ENCODE measurements around the gene HSPBP1. TPM values are rescaled to one million over a fixed set of nuclear protein-coding genes. Genes with fewer than 3 reads are reported as not detected.

The HSPBP1 gene
- total RNA-seq, 1 experiment from 2014 or later, result 63.0 TPM

DNA sequence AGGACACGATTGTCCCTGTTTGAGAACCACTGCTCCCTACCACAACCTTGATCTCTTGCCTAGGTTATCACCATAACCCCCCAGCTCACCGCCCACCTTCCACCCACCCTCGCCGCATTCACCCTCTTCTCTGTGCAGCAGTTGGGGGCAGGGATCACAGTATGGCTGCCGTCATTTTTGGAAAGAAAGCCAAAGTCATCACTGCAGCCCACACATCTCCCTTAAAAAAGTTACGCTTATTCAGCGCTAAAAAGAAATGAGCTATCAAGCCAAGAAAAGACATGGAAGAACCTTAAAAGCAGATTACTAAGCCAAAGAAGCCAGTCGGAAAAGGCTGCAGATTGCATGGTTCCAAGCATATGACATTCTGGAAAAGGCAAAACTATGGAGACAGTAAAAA is 10.6 kb downstream of the HSPBP1 start:
- RAD21 ChIA-PET (ENCODE audit: low non-redundant PET in 1 of 2, low total read pairs in 2 of 2, uncharacterized antibody in 2 of 2, unreplicated experiment in 2 of 2), result no interaction called here
- Histone ChIP-seq H3K4me2 (ENCODE audit: low read length) (no peak overlapping the region), H3K4me1 (ENCODE audit: control insufficient read depth in 1 of 2, insufficient read depth in 2 of 2, low read length in 2 of 2) (no peaks in the 10 kb centered on the region), H3K9ac (ENCODE audit: low read length) (no peak overlapping the region), H3K79me2 (ENCODE audit: insufficient read depth, low read length) (no peaks in the 10 kb centered on the region), H3K27me3 (ENCODE audit: insufficient read depth, low read length) (no peaks in the 10 kb centered on the region), H3K4me3 (replicated peaks in 1 of 2; ENCODE audit: low read depth in 1 of 2, low read length in 2 of 2) (no peak overlapping the region), H4K20me1 (ENCODE audit: insufficient read depth) (no peaks in the 10 kb centered on the region), H3K9me3 (ENCODE audit: control insufficient read depth in 1 of 2, insufficient read depth in 1 of 2, low read depth in 1 of 2, low read length in 2 of 2) (no peaks in the 10 kb centered on the region), H3K27ac (ENCODE audit: low read depth, low read length) (no peak overlapping the region), H2AFZ (ENCODE audit: low read depth, low read length, poor library complexity, severe bottlenecking) (no peak overlapping the region), H3K36me3 (ENCODE audit: control insufficient read depth in 1 of 2, insufficient read depth in 2 of 2, low read length in 2 of 2) (peaks cover 4 to 9% of the 10 kb centered on the region in 2 experiments; a peak in 3 of 4 replicates), H3K9me2 (ENCODE audit: insufficient read depth) (no peaks in the 10 kb centered on the region)
- TF ChIP-seq FOSL1 (IDR thresholded peaks at IDR 0.05; ENCODE audit: low read depth), result no peak
- no peak for TF ChIP-seq CBX3 (IDR thresholded peaks at IDR 0.05; ENCODE audit: low read depth)
- TF ChIP-seq ZFX (IDR thresholded peaks at IDR 0.05), result no peak
- no peak for ATAC-seq
- intact Hi-C loops (cut with micrococcal nuclease), result no loop called here
- POLR2A ChIA-PET, result interaction anchor here (0.8 to 1.7 kb wide), 2 partner anchors 9 to 10 kb away, joined by 3 to 4 read pairs; partner anchors contain the start of gene PPP6R1
- CTCF ChIA-PET, result no interaction called here
- DNase-seq (ENCODE audit: low read depth, low spot score), result no peak
- BruUV-seq (replicated peaks), result no TSS peak

DNA sequence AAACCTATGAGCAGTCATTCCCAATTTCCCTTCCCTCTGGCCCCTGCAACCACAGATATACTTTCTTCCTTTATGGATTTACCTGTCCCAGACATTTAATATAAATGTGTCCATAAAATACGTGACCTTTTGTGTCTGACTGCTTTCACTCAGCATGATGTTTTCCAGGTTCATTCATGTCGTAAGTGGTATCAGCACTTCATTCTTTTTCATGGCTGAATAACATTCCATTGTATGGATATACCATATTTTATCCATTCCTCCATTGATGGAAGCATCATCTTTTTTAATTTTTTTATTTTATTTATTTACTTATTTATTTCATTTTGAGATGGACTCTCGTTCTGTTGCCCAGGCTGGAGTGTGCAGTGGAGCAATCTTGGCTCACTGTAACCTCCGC is 13.1 kb downstream of the HSPBP1 start:
- Histone ChIP-seq H2AFZ (ENCODE audit: low read depth, low read length, poor library complexity, severe bottlenecking) (no peak overlapping the region), H3K4me1 (ENCODE audit: control insufficient read depth in 1 of 2, insufficient read depth in 2 of 2, low read length in 2 of 2) (no peaks in the 10 kb centered on the region), H3K27ac (ENCODE audit: low read depth, low read length) (no peak overlapping the region), H3K9ac (ENCODE audit: low read length) (no peak overlapping the region), H3K4me3 (replicated peaks in 1 of 2; ENCODE audit: low read depth in 1 of 2, low read length in 2 of 2) (no peak overlapping the region), H3K36me3 (ENCODE audit: control insufficient read depth in 1 of 2, insufficient read depth in 2 of 2, low read length in 2 of 2) (peaks cover 0 to 4% of the 10 kb centered on the region in 2 experiments; a peak in 1 of 4 replicates), H4K20me1 (ENCODE audit: insufficient read depth) (no peaks in the 10 kb centered on the region), H3K9me2 (ENCODE audit: insufficient read depth) (no peaks in the 10 kb centered on the region), H3K79me2 (ENCODE audit: insufficient read depth, low read length) (no peaks in the 10 kb centered on the region), H3K4me2 (ENCODE audit: low read length) (no peak overlapping the region), H3K27me3 (ENCODE audit: insufficient read depth, low read length) (no peaks in the 10 kb centered on the region), H3K9me3 (ENCODE audit: control insufficient read depth in 1 of 2, insufficient read depth in 1 of 2, low read depth in 1 of 2, low read length in 2 of 2) (no peaks in the 10 kb centered on the region)
- intact Hi-C loops (cut with micrococcal nuclease), result no loop called here
- RAD21 ChIA-PET (ENCODE audit: low non-redundant PET in 1 of 2, low total read pairs in 2 of 2, uncharacterized antibody in 2 of 2, unreplicated experiment in 2 of 2), result no interaction called here
- ATAC-seq (no peak), DNase-seq (ENCODE audit: low read depth, low spot score) (no peak)
- no TSS peak for BruUV-seq (replicated peaks)
- POLR2A ChIA-PET, result no interaction called here
- TF ChIP-seq ZFX (IDR thresholded peaks at IDR 0.05) (no peak), SP1 (IDR thresholded peaks at IDR 0.05; ENCODE audit: low read depth) (no peak)
- CTCF ChIA-PET, result no interaction called here

DNA sequence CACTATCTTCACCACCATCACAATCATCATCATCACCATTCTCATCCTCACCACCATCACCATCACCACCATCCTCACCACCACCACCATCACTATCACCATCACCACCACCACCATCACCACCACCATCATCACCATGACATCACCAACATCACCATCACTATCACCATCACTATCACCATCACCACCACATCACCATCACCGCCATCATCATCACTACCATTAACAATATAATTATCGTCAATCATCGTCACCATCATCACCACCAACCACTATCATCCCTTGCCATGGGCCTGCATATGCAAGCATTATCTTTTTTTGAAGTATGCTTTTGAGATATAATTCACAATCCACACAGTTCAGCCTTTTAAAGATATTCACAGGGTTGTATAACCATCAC is 13.5 kb downstream of the HSPBP1 start:
- Histone ChIP-seq H3K9me3 (ENCODE audit: control insufficient read depth in 1 of 2, insufficient read depth in 1 of 2, low read depth in 1 of 2, low read length in 2 of 2) (no peaks in the 10 kb centered on the region), H3K27ac (ENCODE audit: low read depth, low read length) (no peak overlapping the region), H4K20me1 (ENCODE audit: insufficient read depth) (no peaks in the 10 kb centered on the region), H3K4me1 (ENCODE audit: control insufficient read depth in 1 of 2, insufficient read depth in 2 of 2, low read length in 2 of 2) (no peaks in the 10 kb centered on the region), H3K9ac (ENCODE audit: low read length) (no peak overlapping the region), H2AFZ (ENCODE audit: low read depth, low read length, poor library complexity, severe bottlenecking) (no peak overlapping the region), H3K79me2 (ENCODE audit: insufficient read depth, low read length) (no peaks in the 10 kb centered on the region), H3K27me3 (ENCODE audit: insufficient read depth, low read length) (no peaks in the 10 kb centered on the region), H3K4me3 (replicated peaks in 1 of 2; ENCODE audit: low read depth in 1 of 2, low read length in 2 of 2) (no peak overlapping the region), H3K9me2 (ENCODE audit: insufficient read depth) (no peaks in the 10 kb centered on the region), H3K4me2 (ENCODE audit: low read length) (no peak overlapping the region), H3K36me3 (ENCODE audit: control insufficient read depth in 1 of 2, insufficient read depth in 2 of 2, low read length in 2 of 2) (peaks cover 0 to 4% of the 10 kb centered on the region in 2 experiments; a peak in 1 of 4 replicates)
- CTCF ChIA-PET, result no interaction called here
- ATAC-seq (no peak), DNase-seq (ENCODE audit: low read depth, low spot score) (no peak)
- POLR2A ChIA-PET, result no interaction called here
- no TSS peak for BruUV-seq (replicated peaks)
- RAD21 ChIA-PET (ENCODE audit: low non-redundant PET in 1 of 2, low total read pairs in 2 of 2, uncharacterized antibody in 2 of 2, unreplicated experiment in 2 of 2), result no interaction called here
- intact Hi-C loops (cut with micrococcal nuclease), result no loop called here
- no peak for TF ChIP-seq CBX3 (IDR thresholded peaks at IDR 0.05; ENCODE audit: low read depth)
- TF ChIP-seq POLR2AphosphoS5 (IDR thresholded peaks at IDR 0.05; ENCODE audit: low read depth, low read length), result no peak
- TF ChIP-seq, protein P1, sequence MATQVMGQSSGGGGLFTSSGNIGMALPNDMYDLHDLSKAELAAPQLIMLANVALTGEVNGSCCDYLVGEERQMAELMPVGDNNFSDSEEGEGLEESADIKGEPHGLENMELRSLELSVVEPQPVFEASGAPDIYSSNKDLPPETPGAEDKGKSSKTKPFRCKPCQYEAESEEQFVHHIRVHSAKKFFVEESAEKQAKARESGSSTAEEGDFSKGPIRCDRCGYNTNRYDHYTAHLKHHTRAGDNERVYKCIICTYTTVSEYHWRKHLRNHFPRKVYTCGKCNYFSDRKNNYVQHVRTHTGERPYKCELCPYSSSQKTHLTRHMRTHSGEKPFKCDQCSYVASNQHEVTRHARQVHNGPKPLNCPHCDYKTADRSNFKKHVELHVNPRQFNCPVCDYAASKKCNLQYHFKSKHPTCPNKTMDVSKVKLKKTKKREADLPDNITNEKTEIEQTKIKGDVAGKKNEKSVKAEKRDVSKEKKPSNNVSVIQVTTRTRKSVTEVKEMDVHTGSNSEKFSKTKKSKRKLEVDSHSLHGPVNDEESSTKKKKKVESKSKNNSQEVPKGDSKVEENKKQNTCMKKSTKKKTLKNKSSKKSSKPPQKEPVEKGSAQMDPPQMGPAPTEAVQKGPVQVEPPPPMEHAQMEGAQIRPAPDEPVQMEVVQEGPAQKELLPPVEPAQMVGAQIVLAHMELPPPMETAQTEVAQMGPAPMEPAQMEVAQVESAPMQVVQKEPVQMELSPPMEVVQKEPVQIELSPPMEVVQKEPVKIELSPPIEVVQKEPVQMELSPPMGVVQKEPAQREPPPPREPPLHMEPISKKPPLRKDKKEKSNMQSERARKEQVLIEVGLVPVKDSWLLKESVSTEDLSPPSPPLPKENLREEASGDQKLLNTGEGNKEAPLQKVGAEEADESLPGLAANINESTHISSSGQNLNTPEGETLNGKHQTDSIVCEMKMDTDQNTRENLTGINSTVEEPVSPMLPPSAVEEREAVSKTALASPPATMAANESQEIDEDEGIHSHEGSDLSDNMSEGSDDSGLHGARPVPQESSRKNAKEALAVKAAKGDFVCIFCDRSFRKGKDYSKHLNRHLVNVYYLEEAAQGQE (IDR thresholded peaks at IDR 0.05; ENCODE audit: low read depth), result no peak
- TF ChIP-seq ELF1 (IDR thresholded peaks at IDR 0.05; ENCODE audit: borderline replicate concordance, low read depth), result no peak
- no peak for TF ChIP-seq TCF7L2 (IDR thresholded peaks at IDR 0.05; ENCODE audit: borderline replicate concordance, extremely low read depth, insufficient read depth, insufficient read length)
- TF ChIP-seq SP1 (IDR thresholded peaks at IDR 0.05; ENCODE audit: low read depth), result no peak
- TF ChIP-seq, protein P2, sequence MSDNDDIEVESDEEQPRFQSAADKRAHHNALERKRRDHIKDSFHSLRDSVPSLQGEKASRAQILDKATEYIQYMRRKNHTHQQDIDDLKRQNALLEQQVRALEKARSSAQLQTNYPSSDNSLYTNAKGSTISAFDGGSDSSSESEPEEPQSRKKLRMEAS (IDR thresholded peaks at IDR 0.05), result no peak
- TF ChIP-seq CEBPB (IDR thresholded peaks at IDR 0.05; ENCODE audit: low read depth), result no peak
- no peak for TF ChIP-seq POLR2A (IDR thresholded peaks at IDR 0.05; ENCODE audit: borderline replicate concordance, extremely low read depth, insufficient read depth, insufficient read length)
- TF ChIP-seq FOSL1 (IDR thresholded peaks at IDR 0.05; ENCODE audit: low read depth), result no peak
- no peak for TF ChIP-seq SIN3A (IDR thresholded peaks at IDR 0.05; ENCODE audit: low read depth)
- TF ChIP-seq ZFX (IDR thresholded peaks at IDR 0.05), result no peak
